ENCODE data around the gene POLG2. TPM values are rescaled to one million over a fixed set of nuclear protein-coding genes. Genes with fewer than 3 reads are reported as not detected.
A peak's percentile ranks its signal among the peaks of the same experiment; 100 is the strongest.

Gene POLG2
- total and polyA plus RNA-seq, 9 of the 15 experiments (the other 6 are each of a cell fraction or from before 2014, with no cell fraction given): 13.4 to 44.8 (median 37.0) TPM

- TF ChIP-seq CBFA2T3 (IDR thresholded peaks at IDR 0.05) (peak; percentile 93), CCAR2 (IDR thresholded peaks at IDR 0.05; ENCODE audit: low read depth, low read length) (no peak), ZNF175 (CRISPR knock-in tag; IDR thresholded peaks at IDR 0.05; ENCODE audit: low read depth) (no peak), FIP1L1 (IDR thresholded peaks at IDR 0.05; ENCODE audit: low read depth, low read length, poor library complexity, severe bottlenecking) (no peak), ZNF184 (CRISPR knock-in tag; IDR thresholded peaks at IDR 0.05) (no peak), ZNF79 (CRISPR knock-in tag; IDR thresholded peaks at IDR 0.05; ENCODE audit: low read depth) (no peak), MEF2A (IDR thresholded peaks at IDR 0.05; ENCODE audit: control insufficient read depth, low read depth, low read length) (no peak), CBFB (CRISPR knock-in tag; IDR thresholded peaks at IDR 0.05) (no peak), TBP (optimal IDR thresholded peaks at IDR 0.05; ENCODE audit: low read depth, low read length) (no peak), ILF3 (IDR thresholded peaks at IDR 0.05; ENCODE audit: borderline replicate concordance) (no peak), ETS2 (tag; IDR thresholded peaks at IDR 0.05; ENCODE audit: borderline replicate concordance, poor library complexity, severe bottlenecking) (no peak), RFX5 (IDR thresholded peaks at IDR 0.05; ENCODE audit: low read depth, low read length) (no peak), HDAC8 (tag; IDR thresholded peaks at IDR 0.05) (no peak), CEBPB (tag; IDR thresholded peaks at IDR 0.05) (no peak), ATF4 (CRISPR knock-in tag; IDR thresholded peaks at IDR 0.05) (no peak), JUNB (CRISPR knock-in tag; conservative IDR thresholded peaks at IDR 0.05) (no peak), MYNN (IDR thresholded peaks at IDR 0.05) (peak; percentile 19; the same call in 1 of the 2 replicates), MYNN (CRISPR knock-in tag; IDR thresholded peaks at IDR 0.05) (no peak), ARID3B (CRISPR knock-in tag; IDR thresholded peaks at IDR 0.05; ENCODE audit: borderline replicate concordance) (no peak), NR3C1 (CRISPR knock-in tag; IDR thresholded peaks at IDR 0.05) (no peak), ZNF668 (CRISPR knock-in tag; IDR thresholded peaks at IDR 0.05) (no peak), KLF13 (tag; IDR thresholded peaks at IDR 0.05; ENCODE audit: borderline replicate concordance, low read depth) (no peak), CHD1 (IDR thresholded peaks at IDR 0.05; ENCODE audit: low read length) (no peak), ZBTB26 (CRISPR knock-in tag; IDR thresholded peaks at IDR 0.05) (no peak), DLX4 (CRISPR knock-in tag; IDR thresholded peaks at IDR 0.05) (no peak), NRF1 (conservative IDR thresholded peaks at IDR 0.05 in 1 of 2, IDR thresholded peaks at IDR 0.05 in 1 of 2) (no peak), SPI1 (IDR thresholded peaks at IDR 0.05; ENCODE audit: borderline replicate concordance, low read depth, low read length) (no peak), NR4A1 (CRISPR knock-in tag; IDR thresholded peaks at IDR 0.05) (no peak), NR4A1 (tag; IDR thresholded peaks at IDR 0.05) (peak; percentile 50; the same call in 1 of the 2 replicates)
These were observed 36.9 kb upstream of the POLG2 start (continued) for GRCh38 chr17:64533784-64534183.
